ENCODE results near the gene SNAI1.

DNA sequence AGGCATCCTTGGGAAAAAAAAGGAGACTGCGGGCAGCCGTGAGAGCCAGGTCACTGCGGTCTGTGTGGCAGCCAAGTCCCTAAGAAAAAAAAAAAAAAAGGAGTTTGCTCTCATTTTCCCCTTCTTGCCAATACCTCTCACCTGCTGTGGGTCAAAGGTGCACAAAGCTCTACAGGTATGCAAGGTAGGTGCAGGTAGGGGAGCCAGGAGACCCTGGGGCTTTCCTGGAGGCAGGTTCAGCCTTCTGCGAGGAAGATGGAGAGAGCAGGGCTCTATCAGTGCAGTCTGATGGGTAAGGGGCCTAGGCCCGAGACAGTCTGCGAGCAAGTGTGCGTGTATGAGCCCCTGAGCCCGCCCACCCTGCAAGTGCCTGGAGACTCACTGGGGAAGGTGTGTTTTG lies 12.3 kb upstream of the SNAI1 start:
- TF ChIP-seq, protein P1, sequence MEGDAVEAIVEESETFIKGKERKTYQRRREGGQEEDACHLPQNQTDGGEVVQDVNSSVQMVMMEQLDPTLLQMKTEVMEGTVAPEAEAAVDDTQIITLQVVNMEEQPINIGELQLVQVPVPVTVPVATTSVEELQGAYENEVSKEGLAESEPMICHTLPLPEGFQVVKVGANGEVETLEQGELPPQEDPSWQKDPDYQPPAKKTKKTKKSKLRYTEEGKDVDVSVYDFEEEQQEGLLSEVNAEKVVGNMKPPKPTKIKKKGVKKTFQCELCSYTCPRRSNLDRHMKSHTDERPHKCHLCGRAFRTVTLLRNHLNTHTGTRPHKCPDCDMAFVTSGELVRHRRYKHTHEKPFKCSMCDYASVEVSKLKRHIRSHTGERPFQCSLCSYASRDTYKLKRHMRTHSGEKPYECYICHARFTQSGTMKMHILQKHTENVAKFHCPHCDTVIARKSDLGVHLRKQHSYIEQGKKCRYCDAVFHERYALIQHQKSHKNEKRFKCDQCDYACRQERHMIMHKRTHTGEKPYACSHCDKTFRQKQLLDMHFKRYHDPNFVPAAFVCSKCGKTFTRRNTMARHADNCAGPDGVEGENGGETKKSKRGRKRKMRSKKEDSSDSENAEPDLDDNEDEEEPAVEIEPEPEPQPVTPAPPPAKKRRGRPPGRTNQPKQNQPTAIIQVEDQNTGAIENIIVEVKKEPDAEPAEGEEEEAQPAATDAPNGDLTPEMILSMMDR (IDR thresholded peaks at IDR 0.05; ENCODE audit: low read length) = no peak
- TF ChIP-seq EZH2 (optimal IDR thresholded peaks at IDR 0.05; ENCODE audit: low read depth, low read length) = no peak
